Type B pancreatic cell (in vitro differentiated cells): ENCODE measurements around the gene KIRREL3. TPM values are rescaled to one million over a fixed set of nuclear protein-coding genes. Genes with fewer than 3 reads are reported as not detected.

Experiments
- DNase-seq: peaks from one replicate; pipeline ENCODE4 v3.0.0; 2021; ENCODE audit warnings: mixed read lengths; ENCODE audit not compliant: unreplicated experiment; ENCODE audit errors: extremely low spot score
- H3K27ac Mint-ChIP-seq: 2 replicates; pipeline ENCODE4 v1.8.0; 2021; ENCODE audit warnings: mild to moderate bottlenecking, mixed read lengths
- H3K27me3 Mint-ChIP-seq: 2 replicates; pipeline ENCODE4 v1.8.0; 2021; ENCODE audit warnings: mixed read lengths
- H3K36me3 Mint-ChIP-seq: 2 replicates; pipeline ENCODE4 v1.8.0; 2021; ENCODE audit warnings: mixed read lengths
- H3K4me1 Mint-ChIP-seq: one replicate; pipeline ENCODE4 v1.8.0; 2021; ENCODE audit warnings: mixed read lengths; ENCODE audit not compliant: unreplicated experiment
- H3K4me3 Mint-ChIP-seq: 2 replicates; pipeline ENCODE4 v1.8.0; 2021; ENCODE audit warnings: mild to moderate bottlenecking, mixed read lengths
- H3K9me3 Mint-ChIP-seq: 2 replicates; pipeline ENCODE4 v1.8.0; 2021; ENCODE audit warnings: mixed read lengths
- total RNA-seq: library from RNA; stranded (reverse); gene quantifications from 2 replicates; pipeline ENCODE4 v1.2.1, GENCODE V29; 2021; ENCODE audit warnings: low replicate concordance
- TF ChIP-seq, protein P1 (sequence below): fragments of 200-600 bp; sonication (generic); conservative IDR thresholded peaks from 2 replicates; pipeline ENCODE4 v1.5.0; 2021; ENCODE audit warnings: antibody characterized with exemption, mild to moderate bottlenecking

The KIRREL3 gene
- total RNA-seq, 1 donor from 2014 or later = 4.1 TPM

DNA sequence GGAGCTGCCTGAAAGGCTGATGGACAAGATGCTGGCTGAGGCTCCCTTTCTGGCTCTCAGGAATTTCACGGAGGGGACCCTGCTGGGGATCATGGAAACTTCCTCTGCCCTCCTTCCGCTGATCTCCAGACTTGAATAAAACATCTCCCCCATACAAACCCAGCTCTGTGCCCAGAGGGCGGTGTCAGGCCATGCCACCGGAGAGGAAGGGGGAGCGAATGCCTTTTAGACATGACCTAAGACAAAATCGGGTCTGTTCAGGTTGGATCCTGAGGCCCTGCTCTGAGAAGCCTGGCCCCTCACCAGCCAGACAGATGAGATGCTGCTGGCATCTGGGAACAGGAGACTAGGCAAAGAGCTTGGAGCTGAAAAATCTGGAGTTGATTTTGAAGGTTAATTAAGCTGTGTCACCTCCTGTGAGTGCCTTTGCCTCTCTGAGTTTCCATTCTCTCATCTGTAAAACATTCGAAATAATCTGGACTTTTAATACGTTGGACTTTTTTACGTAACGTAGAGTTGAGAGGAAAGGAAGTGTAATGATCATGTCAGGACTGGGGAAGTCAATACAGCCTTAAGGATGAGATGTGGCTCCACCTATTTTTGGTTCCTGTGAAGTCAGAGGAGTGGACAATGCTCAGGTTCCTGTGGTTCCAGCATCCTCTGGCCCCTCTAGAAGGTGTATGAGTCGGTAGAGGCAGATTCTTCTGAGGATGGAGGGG lies 481.4 kb downstream of the KIRREL3 start:
- Mint-ChIP-seq H3K27ac (no peak overlapping the region), H3K27me3 (peaks cover 34% of the 10 kb centered on the region)

DNA sequence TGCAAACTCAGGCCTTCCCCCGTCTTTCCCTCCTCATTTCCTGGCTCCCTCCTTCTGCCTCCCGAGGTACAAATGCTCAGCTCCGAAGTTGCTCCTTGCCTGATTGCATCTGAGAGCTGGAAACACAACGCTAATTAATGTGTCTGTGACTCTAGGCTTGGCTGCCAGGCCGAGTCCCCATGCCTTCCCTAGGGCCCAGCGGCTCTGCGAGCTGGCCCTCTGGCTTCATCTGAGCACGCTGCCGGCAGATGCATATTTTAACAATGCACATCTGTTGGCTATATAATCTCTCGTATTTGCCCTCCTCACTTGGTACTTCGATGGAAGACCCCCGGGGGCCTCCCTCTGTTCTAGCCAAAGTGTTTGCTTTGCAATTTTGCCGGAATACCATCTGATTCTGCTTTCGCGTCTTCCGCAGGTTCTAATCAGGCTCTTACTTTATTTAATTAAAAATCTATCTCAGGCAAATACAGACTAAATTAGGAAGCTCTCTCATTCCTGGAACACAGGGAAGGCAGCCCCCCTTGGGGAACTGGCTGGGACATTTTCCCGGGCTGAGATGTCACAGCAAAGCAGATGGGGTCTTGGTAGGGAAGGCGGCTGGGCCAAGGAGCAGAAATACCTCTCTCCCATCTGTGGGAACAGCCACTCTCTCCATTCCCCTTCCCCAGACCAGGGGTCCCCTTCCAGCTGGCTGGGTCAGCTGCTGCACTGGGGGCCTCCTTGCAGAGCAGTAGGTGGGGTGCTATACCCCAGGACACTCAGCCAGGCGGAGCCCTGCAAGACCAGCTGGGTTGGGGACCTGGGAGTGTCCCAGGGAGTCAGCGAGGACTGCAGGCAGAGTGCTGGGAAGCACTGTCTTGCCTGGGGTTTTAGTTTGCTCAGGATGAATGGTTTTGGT lies 482.2 kb downstream of the KIRREL3 start:
- DNase-seq = no peak
- Mint-ChIP-seq H3K27me3 (peaks cover 36% of the 10 kb centered on the region), H3K27ac (no peak overlapping the region), H3K9me3 (no peaks in the 10 kb centered on the region), H3K4me3 (no peak overlapping the region), H3K36me3 (no peaks in the 10 kb centered on the region), H3K4me1 (peaks cover 40% of the 10 kb centered on the region)
- TF ChIP-seq, protein P1, sequence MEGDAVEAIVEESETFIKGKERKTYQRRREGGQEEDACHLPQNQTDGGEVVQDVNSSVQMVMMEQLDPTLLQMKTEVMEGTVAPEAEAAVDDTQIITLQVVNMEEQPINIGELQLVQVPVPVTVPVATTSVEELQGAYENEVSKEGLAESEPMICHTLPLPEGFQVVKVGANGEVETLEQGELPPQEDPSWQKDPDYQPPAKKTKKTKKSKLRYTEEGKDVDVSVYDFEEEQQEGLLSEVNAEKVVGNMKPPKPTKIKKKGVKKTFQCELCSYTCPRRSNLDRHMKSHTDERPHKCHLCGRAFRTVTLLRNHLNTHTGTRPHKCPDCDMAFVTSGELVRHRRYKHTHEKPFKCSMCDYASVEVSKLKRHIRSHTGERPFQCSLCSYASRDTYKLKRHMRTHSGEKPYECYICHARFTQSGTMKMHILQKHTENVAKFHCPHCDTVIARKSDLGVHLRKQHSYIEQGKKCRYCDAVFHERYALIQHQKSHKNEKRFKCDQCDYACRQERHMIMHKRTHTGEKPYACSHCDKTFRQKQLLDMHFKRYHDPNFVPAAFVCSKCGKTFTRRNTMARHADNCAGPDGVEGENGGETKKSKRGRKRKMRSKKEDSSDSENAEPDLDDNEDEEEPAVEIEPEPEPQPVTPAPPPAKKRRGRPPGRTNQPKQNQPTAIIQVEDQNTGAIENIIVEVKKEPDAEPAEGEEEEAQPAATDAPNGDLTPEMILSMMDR = no peak

More for the DNA sequence above, 481.4 kb downstream of the KIRREL3 start:
- Mint-ChIP-seq H3K36me3 (no peaks in the 10 kb centered on the region), H3K4me1 (peaks cover 36% of the 10 kb centered on the region), H3K4me3 (no peak overlapping the region), H3K9me3 (no peaks in the 10 kb centered on the region)
- TF ChIP-seq, protein P1 = no peak
- no peak for DNase-seq

DNA sequence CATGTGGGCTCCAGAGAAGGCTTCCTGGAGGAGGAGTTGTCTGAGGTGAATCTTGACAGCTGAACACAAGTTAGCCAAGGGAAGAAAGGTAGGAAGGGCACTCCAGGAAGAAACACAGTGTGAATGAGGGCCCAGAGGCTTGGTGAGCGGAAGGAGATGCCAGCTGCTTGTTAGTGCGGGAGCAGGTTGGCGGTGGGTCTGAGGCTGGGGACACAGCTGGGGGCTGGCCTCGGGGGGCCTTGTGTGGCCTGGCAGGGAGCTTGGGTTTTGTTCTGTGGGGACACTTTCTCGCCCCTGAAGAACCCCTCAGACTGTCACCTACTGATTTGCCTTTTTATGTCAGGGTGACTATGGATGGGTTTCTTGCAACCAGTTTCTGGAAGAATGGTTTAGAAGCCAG lies 485.1 kb downstream of the KIRREL3 start:
- H3K27me3 Mint-ChIP-seq = peaks cover 37% of the 10 kb centered on the region
- TF ChIP-seq, protein P1 = no peak
- no peak overlapping the region for H3K27ac Mint-ChIP-seq

DNA sequence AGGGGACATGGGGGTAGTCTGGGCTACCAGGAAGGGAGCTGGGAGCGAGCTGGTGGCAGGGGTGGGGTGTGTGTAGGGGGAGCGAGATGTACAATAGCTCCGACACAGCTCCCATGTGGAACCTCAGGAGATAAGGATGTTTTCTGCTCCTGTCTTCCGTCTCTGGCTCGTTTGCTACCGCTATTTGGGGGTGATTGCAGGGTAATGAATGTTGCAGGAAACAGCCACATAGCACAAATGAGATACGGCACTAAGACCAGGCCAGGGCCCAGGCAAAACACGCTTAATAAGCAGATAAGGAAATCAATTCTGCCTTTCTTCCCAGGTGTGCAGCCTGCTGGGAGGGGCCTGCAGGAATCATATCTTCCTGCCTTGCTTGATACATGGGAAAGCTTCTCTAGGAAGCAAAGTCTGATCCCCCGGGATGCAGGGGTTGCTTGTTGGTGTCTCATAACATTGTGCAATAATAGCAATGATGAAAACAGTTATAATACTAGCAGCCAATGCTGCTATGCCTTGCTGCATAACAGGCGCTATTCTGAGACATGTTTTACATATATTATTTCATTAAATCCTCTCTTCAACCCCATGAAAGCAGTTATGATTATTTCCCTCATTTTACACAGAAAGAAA lies 486.4 kb downstream of the KIRREL3 start:
- Mint-ChIP-seq H3K36me3 (no peaks in the 10 kb centered on the region), H3K27ac (no peak overlapping the region), H3K4me3 (no peak overlapping the region), H3K9me3 (no peaks in the 10 kb centered on the region), H3K4me1 (peaks cover 24% of the 10 kb centered on the region), H3K27me3 (peaks cover 38% of the 10 kb centered on the region)
- TF ChIP-seq, protein P1 = no peak
- no peak for DNase-seq

More for the DNA sequence above, 485.1 kb downstream of the KIRREL3 start:
- no peak for DNase-seq
- Mint-ChIP-seq H3K9me3 (no peaks in the 10 kb centered on the region), H3K4me1 (peaks cover 37% of the 10 kb centered on the region), H3K4me3 (no peak overlapping the region), H3K36me3 (no peaks in the 10 kb centered on the region)
